Measurements from ENCODE around the gene FGF23. TPM values are rescaled to one million over a fixed set of nuclear protein-coding genes. Genes with fewer than 3 reads are reported as not detected.

The FGF23 gene
- total RNA-seq, 1 experiment from 2014 or later = not detected

- no peak overlapping the region for H2AFZ ChIP-seq (ENCODE audit: low read depth, low read length, poor library complexity, severe bottlenecking)
- no peak overlapping the region for H3K4me3 ChIP-seq (replicated peaks in 1 of 2; ENCODE audit: low read depth in 1 of 2, low read length in 2 of 2)
- DNase-seq (ENCODE audit: low read depth, low spot score) = no peak
- intact Hi-C loops (cut with micrococcal nuclease) = no loop called here
- no peaks in the 10 kb centered on the region for H3K4me1 ChIP-seq (ENCODE audit: control insufficient read depth in 1 of 2, insufficient read depth in 2 of 2, low read length in 2 of 2)
- BruUV-seq (replicated peaks) = no TSS peak
- H4K20me1 ChIP-seq (ENCODE audit: insufficient read depth) = no peaks in the 10 kb centered on the region
- ChIA-PET CTCF (no interaction called here), RAD21 (ENCODE audit: low non-redundant PET in 1 of 2, low total read pairs in 2 of 2, uncharacterized antibody in 2 of 2, unreplicated experiment in 2 of 2) (no interaction called here), POLR2A (no interaction called here)
- no peak overlapping the region for H3K4me2 ChIP-seq (ENCODE audit: low read length)
- no peaks in the 10 kb centered on the region for H3K36me3 ChIP-seq (ENCODE audit: control insufficient read depth in 1 of 2, insufficient read depth in 2 of 2, low read length in 2 of 2)
- TF ChIP-seq TCF7L2 (IDR thresholded peaks at IDR 0.05; ENCODE audit: borderline replicate concordance, extremely low read depth, insufficient read depth, insufficient read length) = no peak
- TF ChIP-seq RAD21 (IDR thresholded peaks at IDR 0.05; ENCODE audit: low read depth) = no peak
- TF ChIP-seq ZFX (IDR thresholded peaks at IDR 0.05) = no peak
- no peak for TF ChIP-seq ZBTB33 (IDR thresholded peaks at IDR 0.05; ENCODE audit: extremely low read depth, insufficient replicate concordance, low read length)
- TF ChIP-seq FOSL1 (IDR thresholded peaks at IDR 0.05; ENCODE audit: low read depth) = no peak
- TF ChIP-seq REST (IDR thresholded peaks at IDR 0.05; ENCODE audit: low read depth) = no peak
- TF ChIP-seq POLR2A (IDR thresholded peaks at IDR 0.05; ENCODE audit: borderline replicate concordance, extremely low read depth, insufficient read depth, insufficient read length) = no peak
- no peak for TF ChIP-seq ATF3 (IDR thresholded peaks at IDR 0.05)
- no peaks in the 10 kb centered on the region for H3K9me2 ChIP-seq (ENCODE audit: insufficient read depth)
- no peak for ATAC-seq
- no peaks in the 10 kb centered on the region for H3K79me2 ChIP-seq (ENCODE audit: insufficient read depth, low read length)
- peaks cover 14% of the 10 kb centered on the region for H3K27me3 ChIP-seq (ENCODE audit: insufficient read depth, low read length)
- no peaks in the 10 kb centered on the region for H3K9me3 ChIP-seq (ENCODE audit: control insufficient read depth in 1 of 2, insufficient read depth in 1 of 2, low read depth in 1 of 2, low read length in 2 of 2)
- no peak overlapping the region for H3K27ac ChIP-seq (ENCODE audit: low read depth, low read length)
- H3K9ac ChIP-seq (ENCODE audit: low read length) = no peak overlapping the region
Measured at GRCh38 chr12:4387607-4388006, 8.1 kb upstream of the FGF23 start.
